HuH-7.5 (cell line): Measurements from ENCODE around the gene TEX26.
"Not testable (repeated sequence)": the region's sequence is repeated elsewhere in the genome, so short reads cannot be mapped to it uniquely, and the experiment has no call there.

Source experiments
- DNase-seq: peaks from one replicate; pipeline ENCODE4 v3.0.0; 2011; ENCODE audit warnings: low spot score

The TEX26 gene

DNA sequence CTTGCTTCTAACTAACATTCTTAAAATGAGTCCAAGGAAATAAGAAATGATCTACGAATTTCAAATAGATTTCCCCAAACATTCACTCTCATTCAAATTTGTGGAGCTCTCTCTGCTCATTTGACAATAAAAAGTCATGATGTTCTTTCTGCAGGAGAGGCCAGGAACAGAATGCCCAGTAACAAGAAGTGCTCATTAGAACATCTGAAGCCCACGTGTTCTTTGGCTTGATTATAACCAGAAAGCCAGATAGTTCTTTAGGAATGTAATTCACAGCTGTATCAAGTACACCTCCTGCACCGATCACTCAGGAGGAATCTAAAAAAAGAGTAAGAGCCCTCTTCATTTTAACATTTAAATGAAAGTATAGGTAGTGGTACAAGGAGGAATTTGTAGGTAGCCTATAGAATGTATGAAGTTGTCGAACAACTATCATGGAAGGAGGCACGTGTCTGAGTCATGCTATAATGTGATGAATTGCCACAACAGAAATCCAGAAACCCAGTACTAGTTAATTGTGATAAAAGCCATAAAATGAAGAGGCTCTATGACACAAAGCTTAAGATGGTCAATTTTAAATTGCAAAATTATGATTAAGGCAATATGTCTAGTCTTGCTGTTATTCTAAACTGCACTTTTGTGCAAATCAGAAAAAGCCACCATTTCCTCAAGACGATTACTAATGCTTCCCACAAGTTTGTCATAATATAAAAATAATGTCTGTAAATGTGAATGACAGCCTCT lies 13.6 kb upstream of the TEX26 start:
- DNase-seq, result no peak

DNA sequence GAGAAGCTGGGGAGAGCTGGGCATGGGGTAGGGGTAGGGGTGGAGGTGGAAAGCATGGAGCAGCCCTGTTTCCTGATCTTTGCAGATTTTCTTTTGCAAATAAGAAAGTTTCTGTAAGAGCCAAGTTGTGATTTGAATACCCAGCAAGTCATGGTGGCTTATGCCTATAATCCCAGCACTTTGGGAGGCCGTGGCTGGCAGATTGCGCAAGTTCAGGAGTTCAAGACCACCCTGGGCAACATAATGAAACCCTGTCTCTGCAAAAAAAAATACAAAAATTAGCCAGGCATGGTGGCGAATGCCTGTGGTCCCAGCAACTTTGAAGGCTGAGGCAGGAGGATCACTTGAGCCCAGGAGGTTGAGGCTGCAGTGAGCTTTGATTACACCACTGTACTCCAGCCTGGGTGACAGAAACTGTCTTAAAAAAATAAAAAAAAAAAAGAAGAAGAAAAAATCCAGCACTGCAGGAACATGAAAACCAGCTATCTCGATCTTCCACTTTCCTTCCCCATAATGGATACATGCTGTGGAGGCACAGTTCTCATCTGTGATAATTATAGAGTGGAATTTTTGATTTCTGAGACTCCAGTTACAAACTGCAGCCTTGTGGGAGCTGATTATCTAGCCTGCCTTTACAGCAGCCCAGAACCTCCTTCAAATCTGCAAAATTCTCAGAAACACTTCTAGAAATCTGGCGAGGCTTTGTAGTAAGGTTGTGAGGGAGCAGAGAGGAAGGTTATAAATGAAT lies 12.1 kb upstream of the TEX26 start:
- DNase-seq, result no peak

DNA sequence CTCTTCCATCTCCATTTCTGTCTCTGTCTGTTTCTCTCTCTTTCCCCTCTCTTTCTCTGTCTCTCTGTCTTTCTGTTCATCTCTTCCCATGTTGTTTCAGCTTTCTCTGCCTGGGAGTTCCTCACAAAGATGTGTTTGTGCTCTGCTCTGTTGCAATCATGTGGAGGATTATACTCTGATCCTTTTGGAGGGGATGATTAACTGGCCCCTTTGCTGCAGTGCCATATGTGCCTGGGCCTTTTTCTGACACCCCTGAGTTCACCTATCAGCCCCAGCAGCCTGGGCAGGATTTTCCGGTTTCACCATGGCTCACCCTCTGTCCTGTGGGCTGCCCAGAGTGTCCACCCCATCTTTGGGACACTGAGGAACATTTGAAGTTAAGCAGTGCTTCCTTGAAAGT lies 9.0 kb upstream of the TEX26 start:
- no peak for DNase-seq

GRCh38 chr13:30924721-30925120 lies 7.7 kb upstream of the TEX26 start:
- no peak for DNase-seq

DNA sequence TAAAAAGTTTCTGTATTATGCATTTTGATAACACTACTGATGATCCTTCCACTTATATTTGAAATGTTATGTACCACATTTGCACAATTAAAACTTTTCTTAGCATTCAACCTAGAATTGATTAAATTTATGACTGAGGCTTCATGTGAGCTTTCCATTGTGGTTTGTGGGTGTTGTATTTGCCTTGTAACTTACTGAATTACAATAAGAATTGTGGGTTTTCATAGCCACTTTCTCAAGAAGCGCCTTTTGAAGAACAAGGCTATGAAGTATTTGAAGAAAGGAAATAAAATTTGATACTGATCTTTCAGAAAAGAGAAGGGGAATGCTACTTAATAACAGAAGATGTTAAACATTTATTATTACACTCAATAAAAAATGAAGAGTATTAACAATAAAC lies 7.0 kb upstream of the TEX26 start:
- no peak for DNase-seq

- no peak for DNase-seq
Measured at GRCh38 chr13:30926781-30927180, 5.7 kb upstream of the TEX26 start.

DNA sequence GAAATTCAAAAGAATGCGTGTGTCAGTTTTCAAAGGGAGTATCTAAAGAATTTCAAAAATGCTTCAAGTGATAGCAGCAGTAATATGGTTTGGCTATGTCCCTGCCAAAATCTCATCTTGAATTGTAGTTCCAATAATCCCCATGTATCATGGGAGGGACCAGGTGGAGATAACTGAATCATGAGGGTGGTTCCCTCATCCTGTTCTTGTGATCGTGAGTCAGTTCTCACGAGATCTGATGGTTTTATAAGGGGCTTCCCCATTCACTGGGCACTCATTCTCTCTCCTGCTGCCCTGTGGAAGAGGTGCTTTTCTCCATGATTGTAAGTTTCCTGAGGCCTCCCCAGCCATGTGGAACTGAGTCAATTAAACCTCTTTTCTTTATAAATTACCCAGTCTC lies 5.3 kb upstream of the TEX26 start:
- not testable (repeated sequence) for DNase-seq

- no peak for DNase-seq
Measured at GRCh38 chr13:30927595-30927994, 4.9 kb upstream of the TEX26 start.

GRCh38 chr13:30928978-30929377 lies 3.5 kb upstream of the TEX26 start:
- no peak for DNase-seq

DNA sequence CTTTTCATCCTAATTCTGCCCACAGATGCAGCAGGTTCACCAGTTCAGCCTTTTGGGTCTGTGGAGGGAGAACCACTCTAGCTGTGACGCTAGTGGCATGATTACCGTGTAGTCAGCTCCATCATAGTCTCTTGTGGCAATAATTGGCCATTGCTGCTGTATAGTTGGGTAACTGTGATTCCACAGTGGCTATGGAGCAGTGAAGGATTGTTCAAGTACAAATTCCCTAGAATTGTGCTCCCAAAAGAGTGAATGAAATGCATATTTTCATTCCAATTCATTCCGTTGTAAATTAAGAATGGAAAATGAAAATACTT lies 856 bp downstream of the TEX26 start:
- DNase-seq, result no peak

GRCh38 chr13:30934381-30934780 lies 1.9 kb downstream of the TEX26 start:
- no peak for DNase-seq

- no peak for DNase-seq
Measured at GRCh38 chr13:30934803-30935202, 2.3 kb downstream of the TEX26 start.

GRCh38 chr13:30936971-30937370 lies 4.5 kb downstream of the TEX26 start:
- DNase-seq, result no peak

- no peak for DNase-seq
Measured at GRCh38 chr13:30943881-30944280, 11.4 kb downstream of the TEX26 start.

GRCh38 chr13:30957258-30957943 lies 24.9 kb downstream of the TEX26 start:
- no peak for DNase-seq

DNA sequence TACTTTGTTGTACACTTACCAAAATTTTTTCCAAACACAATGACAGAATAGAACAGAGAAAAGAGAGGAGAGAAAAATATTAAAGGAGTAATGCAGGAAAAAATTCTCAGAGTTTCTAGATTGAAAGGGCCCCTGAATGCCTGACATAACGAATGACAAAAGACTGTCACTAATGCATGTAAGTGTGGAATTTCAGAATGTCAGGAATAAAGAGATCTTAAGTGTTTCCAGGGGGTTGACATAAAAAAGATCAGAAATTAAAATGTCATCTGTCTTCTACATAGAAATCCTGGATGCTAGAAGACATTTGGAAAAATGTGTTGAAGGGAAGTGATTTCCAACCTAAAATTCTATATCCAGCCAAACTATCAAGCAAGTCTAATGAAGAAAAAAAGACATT lies 27.2 kb downstream of the TEX26 start:
- DNase-seq, result no peak

- DNase-seq, result no peak
Measured at GRCh38 chr13:30963791-30964190, 31.3 kb downstream of the TEX26 start.

- DNase-seq, result no peak
Measured at GRCh38 chr13:30965380-30965779, 32.9 kb downstream of the TEX26 start.

DNA sequence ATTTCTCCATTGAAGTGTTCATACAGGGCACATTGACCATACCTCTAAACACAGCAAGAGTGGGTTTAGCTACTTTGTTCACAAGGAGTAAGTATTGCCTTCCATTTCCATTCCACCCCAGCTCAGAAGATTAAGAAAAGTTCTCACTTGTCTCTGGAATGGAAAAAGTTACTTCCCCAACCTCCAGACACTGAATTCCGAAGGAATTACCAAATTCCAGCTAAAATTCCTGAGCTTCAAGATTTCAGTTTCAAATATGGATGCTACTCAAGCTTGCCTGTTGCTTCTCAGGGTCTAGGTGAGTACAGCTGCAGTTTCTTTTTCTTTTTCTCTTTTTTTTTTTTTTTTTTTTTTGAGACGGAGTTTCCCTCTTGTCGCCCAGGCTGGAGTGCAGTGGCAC lies 33.6 kb downstream of the TEX26 start:
- no peak for DNase-seq

DNA sequence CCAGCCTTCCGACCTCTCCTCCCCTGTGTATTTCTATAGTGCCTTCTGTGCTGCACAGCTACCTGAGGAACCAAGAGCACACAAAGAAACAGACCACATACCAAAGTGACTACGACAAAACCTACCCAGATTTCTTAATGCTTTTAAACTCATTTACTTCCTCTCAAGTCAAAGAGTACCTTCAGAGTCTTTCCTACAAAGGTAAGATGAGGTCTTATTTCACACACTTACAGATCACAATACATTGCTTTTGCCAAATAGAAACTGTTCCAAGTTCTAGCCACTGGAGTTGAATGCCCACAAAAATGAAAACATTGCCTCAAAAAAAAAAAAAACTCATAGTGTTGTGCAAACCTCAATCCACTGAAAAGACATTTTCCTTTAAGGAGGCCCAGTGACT lies 36.4 kb downstream of the TEX26 start:
- DNase-seq, result no peak

- no peak for DNase-seq
Measured at GRCh38 chr13:30971575-30971974, 39.1 kb downstream of the TEX26 start.

DNA sequence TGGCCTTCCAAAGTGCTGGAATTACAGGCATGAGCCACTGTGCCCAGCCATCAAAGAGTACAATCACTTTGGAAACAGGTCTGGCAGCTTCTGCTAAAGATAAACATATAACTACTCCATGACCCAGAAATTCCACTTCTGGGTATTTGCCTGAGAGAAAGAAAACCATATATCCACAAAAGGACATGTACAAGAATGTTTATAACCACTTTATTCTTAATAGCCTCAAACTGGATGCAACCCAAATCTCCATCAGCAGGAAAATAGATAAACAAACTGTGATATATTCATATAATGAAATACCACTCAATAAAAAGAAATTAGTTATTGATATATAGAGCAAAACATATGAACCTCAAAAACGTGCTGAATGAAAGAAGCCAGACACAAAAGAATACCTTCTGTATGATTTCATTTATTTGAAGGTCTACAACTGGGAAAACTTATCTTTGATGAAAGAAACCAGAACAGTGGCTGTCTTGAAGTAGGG lies 40.5 kb downstream of the TEX26 start:
- no peak for DNase-seq

GRCh38 chr13:30974350-30974749 lies 41.9 kb downstream of the TEX26 start:
- no peak for DNase-seq
